C1 segment of cervical spinal cord (tissue), 14 donors: ENCODE results near the gene GNAQ.
"Not testable (repeated sequence)": the region's sequence is repeated elsewhere in the genome, so short reads cannot be mapped to it uniquely, and the experiment has no call there.

Source experiments
- DNase-seq, 14 donors: peaks; one replicate each; lab custom pipeline; 2025; lab: John Stamatoyannopoulos, UW

Gene GNAQ

GRCh38 chr9:77906991-77907390 is 124.6 kb downstream of the GNAQ start:
- no peak for DNase-seq

- DNase-seq, result no peak
Measured at GRCh38 chr9:77903666-77904285, 127.8 kb downstream of the GNAQ start.

- DNase-seq, result no peak
Measured at GRCh38 chr9:77901771-77902170, 129.8 kb downstream of the GNAQ start.

DNA sequence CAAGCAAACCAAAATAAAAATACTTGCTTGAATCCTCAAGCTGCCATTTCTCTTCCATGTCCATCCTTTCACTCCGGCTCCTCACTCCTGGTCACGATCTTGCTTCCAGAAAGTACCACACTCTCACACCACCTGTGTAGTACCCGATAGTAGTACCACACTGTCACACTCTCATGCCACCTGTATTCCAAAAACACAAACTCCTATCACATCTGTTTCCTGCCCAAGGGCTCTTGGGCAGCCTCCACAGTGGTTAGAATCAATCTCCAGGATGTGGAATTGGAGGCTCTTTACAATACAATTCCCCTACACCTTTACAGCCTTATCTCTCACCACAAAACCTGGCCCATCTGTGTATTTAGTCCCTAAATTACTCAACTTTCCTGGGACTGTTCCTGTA is 130.6 kb downstream of the GNAQ start:
- DNase-seq, result no peak

DNA sequence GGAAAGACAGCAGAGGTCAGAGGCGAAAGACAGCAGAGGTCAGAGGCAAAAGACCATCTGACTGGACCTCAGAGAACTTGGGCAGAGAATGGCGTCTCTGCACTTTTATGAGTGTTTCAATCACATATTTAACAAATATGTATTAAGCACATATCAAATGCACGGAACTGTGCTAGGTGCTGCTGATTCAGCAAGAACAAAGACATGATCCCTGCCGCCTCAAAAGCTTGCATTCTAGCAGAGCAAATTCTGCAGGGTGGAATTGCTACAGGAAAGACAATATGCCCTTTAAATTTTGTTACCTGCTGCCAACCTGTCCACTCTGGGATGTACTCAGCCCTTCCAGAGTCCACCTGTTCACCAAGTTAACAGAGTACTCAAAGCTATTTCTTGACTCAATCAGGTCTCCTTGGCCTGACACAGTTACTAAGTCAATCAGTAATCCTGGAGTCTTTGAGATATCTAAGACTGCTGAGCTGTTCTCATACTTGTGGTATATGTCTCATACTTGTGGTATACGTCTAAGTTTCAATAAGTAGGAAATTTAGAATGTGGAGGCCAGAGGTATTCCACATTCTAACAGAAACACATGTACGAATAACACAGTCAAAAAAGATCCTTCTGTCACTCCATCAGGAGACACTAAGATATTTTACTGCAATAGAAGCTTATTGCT is 131.8 kb downstream of the GNAQ start:
- DNase-seq, result no peak

DNA sequence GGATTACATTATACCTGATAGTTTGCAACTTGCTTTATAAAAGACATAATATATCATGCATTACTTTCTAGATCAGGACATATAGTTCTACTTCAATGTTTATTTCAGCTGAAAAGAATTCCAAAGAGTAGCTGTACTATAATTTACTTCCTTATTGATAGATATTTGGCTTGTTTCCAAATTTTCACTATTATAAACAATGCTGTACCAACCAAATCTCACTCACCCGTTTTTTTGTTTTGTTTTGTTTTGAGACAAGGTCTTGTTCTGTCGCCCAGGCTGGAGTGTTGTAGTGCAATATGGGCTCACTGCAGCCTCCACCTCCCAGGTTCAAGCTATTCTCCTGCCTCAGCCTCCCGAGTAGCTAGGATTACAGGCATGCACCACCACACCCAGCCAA is 132.7 kb downstream of the GNAQ start:
- no peak for DNase-seq

- peak in 2 of 14 donors; percentile 28 to 46 for DNase-seq
Measured at GRCh38 chr9:77896938-77897667, 134.5 kb downstream of the GNAQ start.

GRCh38 chr9:77896269-77896937 is 135.2 kb downstream of the GNAQ start:
- DNase-seq, result no peak

DNA sequence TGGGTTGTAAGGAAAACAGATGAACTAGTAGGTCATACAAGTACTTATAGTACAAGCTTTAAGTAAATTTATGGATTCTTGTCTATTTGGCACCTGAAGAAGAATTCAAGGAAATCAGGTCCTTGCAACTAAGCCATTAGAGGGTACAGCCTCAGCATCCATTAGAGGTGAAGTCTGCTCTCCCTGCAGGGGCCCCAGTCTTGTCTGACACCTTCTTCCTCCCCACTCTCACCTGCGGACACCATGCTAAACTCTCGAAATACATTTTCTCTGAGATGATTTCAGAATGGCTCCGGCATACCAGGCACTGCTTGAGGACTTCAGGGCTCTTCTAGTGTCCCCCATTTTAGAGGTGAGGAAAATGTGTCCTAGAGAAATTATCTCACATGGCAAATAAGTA is 137.9 kb downstream of the GNAQ start:
- no peak for DNase-seq

DNA sequence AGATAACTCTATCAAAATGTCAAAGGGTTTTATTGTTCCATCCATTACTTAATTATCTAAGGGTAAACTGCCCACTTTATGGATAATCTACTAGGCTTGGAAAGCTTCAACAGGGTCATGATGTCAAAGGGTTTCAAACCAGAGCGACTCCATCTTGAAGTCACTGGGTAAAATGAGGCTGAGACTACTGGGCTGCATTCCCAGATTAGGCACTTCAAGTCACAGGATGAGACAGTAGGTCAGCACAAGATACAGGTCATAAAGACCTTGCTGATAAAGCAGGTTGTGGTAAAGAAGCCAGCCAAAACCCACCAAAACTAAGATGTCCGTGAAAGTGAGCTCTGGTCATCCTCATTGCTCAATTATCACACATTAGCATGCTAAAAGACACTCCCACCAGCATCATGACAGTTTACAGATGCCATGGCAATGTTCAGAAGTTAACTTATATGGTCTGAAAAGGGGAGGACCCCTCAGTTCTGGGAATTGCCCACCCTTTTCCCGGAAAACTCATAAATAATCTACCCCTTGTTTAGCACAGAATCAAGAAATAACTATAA is 138.6 kb downstream of the GNAQ start:
- DNase-seq, result no peak

- no peak for DNase-seq
Measured at GRCh38 chr9:77892171-77892570, 139.4 kb downstream of the GNAQ start.

- DNase-seq, result no peak
Measured at GRCh38 chr9:77891128-77891800, 140.3 kb downstream of the GNAQ start.

DNA sequence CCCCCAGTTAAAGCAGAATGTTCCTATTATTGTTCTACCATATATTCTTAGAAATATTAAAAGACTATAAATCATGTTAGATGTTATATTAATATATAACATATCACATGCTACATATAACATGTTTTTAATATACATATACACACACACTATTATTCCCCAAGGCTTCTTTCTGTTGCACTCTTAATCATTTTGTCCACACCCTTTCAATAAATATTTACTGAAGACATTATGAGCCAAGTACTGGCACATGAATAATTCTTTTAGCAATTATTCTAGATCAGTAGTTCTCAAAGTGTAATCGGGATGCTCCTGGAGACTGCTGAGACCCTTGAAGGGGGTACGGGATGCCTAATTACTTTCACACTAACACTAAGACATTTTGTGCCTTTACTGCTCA is 143.9 kb downstream of the GNAQ start:
- DNase-seq, result no peak

GRCh38 chr9:77885104-77885672 is 146.4 kb downstream of the GNAQ start:
- DNase-seq, result peak in 1 of 14 donors; percentile 9

GRCh38 chr9:77883846-77884771 is 147.5 kb downstream of the GNAQ start:
- no peak for DNase-seq

- DNase-seq, result no peak
Measured at GRCh38 chr9:77883133-77883532, 148.5 kb downstream of the GNAQ start.

GRCh38 chr9:77882294-77882693 is 149.3 kb downstream of the GNAQ start:
- DNase-seq, result no peak

DNA sequence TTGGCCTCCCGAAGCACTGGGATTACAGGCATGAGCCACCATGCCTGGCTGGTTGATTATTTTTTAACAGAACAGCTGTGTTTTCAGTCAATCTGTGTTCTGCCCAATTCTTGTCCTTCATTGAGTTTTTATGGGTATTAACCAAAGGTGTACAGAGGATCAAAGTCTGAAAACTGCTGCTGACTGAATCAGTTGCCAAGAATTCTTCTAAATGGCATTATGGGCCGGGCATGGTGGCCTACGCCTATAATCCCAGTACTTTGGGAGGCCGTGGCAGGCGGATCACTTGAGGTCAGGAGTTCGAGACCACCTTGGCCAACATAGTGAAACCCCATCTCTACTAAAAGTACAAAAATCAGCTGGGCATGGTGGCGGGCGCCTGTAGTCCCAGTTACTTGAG is 150.0 kb downstream of the GNAQ start:
- DNase-seq, result not testable (repeated sequence)

DNA sequence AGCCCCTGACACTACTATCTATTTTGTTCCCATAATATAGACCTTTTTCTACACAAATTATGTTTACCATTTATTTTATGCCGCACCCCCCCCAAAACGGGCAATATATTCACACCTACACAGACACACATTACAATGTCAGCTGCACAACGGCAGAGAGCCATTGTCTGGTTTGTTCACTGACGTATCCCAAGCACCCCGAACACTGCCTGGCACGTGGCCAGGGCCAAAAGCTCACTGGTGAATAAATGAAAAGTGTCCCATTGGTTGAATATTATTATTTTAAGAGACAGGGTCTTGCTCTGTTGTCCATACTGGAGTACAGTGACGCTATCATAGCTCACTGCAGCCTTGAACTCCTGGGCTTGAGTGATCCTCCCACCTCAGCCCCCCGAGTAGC is 150.5 kb downstream of the GNAQ start:
- DNase-seq, result no peak

DNA sequence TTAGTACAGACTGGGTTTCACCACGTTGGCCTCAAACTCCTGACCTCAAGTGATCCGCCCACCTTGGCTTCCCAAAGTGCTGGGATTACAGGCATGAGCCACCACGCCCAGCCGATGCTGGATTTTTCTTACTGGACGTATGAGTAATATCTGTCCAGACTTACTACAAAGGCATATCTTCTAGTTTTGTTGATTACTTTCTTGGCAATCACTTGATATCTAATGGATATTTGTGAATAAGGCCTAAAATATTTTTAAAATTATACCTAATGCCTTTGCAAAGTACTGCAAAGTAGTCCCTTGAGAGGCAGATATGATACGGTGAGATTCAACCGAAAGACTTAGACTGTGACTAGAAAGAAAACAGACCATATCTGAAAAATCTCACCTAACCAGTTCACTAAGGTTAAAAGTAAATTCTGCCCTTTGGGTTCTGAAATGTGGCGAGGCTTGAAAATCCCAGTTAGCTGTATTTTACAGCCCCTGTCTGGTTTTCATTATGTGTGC is 152.1 kb downstream of the GNAQ start:
- DNase-seq, result no peak
